Mesothelial cell of epicardium (in vitro differentiated cells): ENCODE measurements around the gene NLRC5. TPM values are rescaled to one million over a fixed set of nuclear protein-coding genes. Genes with fewer than 3 reads are reported as not detected.
A peak's percentile ranks its signal among the peaks of the same experiment; 100 is the strongest.
"Not testable (repeated sequence)": the region's sequence is repeated elsewhere in the genome, so short reads cannot be mapped to it uniquely, and the experiment has no call there.

ENCODE experiments used
- DNase-seq, 2 experiments: peaks; one replicate each; pipeline ENCODE4 v3.0.0; 2021; ENCODE audit warnings: low spot score in 2 of 2; ENCODE audit not compliant: unreplicated experiment in 2 of 2
- H3K27ac Mint-ChIP-seq: 2 replicates; pipeline ENCODE4 v1.8.0; 2021; ENCODE audit warnings: mixed read lengths
- H3K27me3 Mint-ChIP-seq: 2 replicates; pipeline ENCODE4 v1.8.0; 2021; ENCODE audit warnings: low read depth, mixed read lengths
- H3K36me3 Mint-ChIP-seq: 2 replicates; pipeline ENCODE4 v1.8.0; 2021; ENCODE audit warnings: mixed read lengths
- H3K4me1 Mint-ChIP-seq: 2 replicates; pipeline ENCODE4 v1.8.0; 2021; ENCODE audit warnings: mixed read lengths
- H3K4me3 Mint-ChIP-seq: 2 replicates; pipeline ENCODE4 v1.8.0; 2021; ENCODE audit warnings: mild to moderate bottlenecking, moderate library complexity, mixed read lengths
- H3K9me3 Mint-ChIP-seq: 2 replicates; pipeline ENCODE4 v1.8.0; 2021; ENCODE audit warnings: mixed read lengths
- CTCF ChIP-seq: fragments of 200-600 bp; sonication (generic); IDR thresholded peaks from one replicate; pipeline ENCODE4 v1.5.0; 2021; ENCODE audit warnings: antibody characterized with exemption; ENCODE audit not compliant: unreplicated experiment
- total RNA-seq: library from RNA; stranded (reverse); gene quantifications from 3 replicates; pipeline ENCODE4 v1.2.1, GENCODE V29; 2021

NLRC5 gene
- total RNA-seq, 1 donor from 2014 or later: 3.7 TPM

GRCh38 chr16:56989988-56990387 lies 631 bp downstream of the NLRC5 start:
- H3K27ac Mint-ChIP-seq: no peak overlapping the region
- H3K27me3 Mint-ChIP-seq: peaks cover 74% of the 10 kb centered on the region
- H3K4me3 Mint-ChIP-seq: peak overlapping the region; percentile 87
- no peak for TF ChIP-seq CTCF
- H3K36me3 Mint-ChIP-seq: no peaks in the 10 kb centered on the region
- DNase-seq: no peak
- no peaks in the 10 kb centered on the region for H3K9me3 Mint-ChIP-seq
- H3K4me1 Mint-ChIP-seq: peaks cover 8% of the 10 kb centered on the region

GRCh38 chr16:56990407-56991286 lies 1.3 kb downstream of the NLRC5 start:
- no peaks in the 10 kb centered on the region for H3K9me3 Mint-ChIP-seq
- H3K36me3 Mint-ChIP-seq: no peaks in the 10 kb centered on the region
- no peak overlapping the region for H3K4me3 Mint-ChIP-seq
- H3K4me1 Mint-ChIP-seq: peaks cover 8% of the 10 kb centered on the region
- no peak for TF ChIP-seq CTCF
- H3K27me3 Mint-ChIP-seq: peaks cover 81% of the 10 kb centered on the region
- no peak for DNase-seq
- no peak overlapping the region for H3K27ac Mint-ChIP-seq

GRCh38 chr16:56992431-56992830 lies 3.1 kb downstream of the NLRC5 start:
- not testable (repeated sequence) for H3K4me1 Mint-ChIP-seq, H3K36me3 Mint-ChIP-seq, H3K4me3 Mint-ChIP-seq, H3K9me3 Mint-ChIP-seq, DNase-seq, H3K27ac Mint-ChIP-seq
- peaks cover 86% of the 10 kb centered on the region for H3K27me3 Mint-ChIP-seq

GRCh38 chr16:56993204-56993603 lies 3.8 kb downstream of the NLRC5 start:
- DNase-seq: no peak
- Mint-ChIP-seq H3K27ac (no peak overlapping the region), H3K4me3 (no peak overlapping the region), H3K36me3 (no peaks in the 10 kb centered on the region), H3K27me3 (peaks cover 79% of the 10 kb centered on the region), H3K4me1 (peaks cover 8% of the 10 kb centered on the region), H3K9me3 (no peaks in the 10 kb centered on the region)
- no peak for TF ChIP-seq CTCF

- Mint-ChIP-seq H3K27ac (no peak overlapping the region), H3K36me3 (no peaks in the 10 kb centered on the region), H3K4me1 (peaks cover 7% of the 10 kb centered on the region), H3K4me3 (no peak overlapping the region), H3K27me3 (peaks cover 68% of the 10 kb centered on the region), H3K9me3 (no peaks in the 10 kb centered on the region)
- TF ChIP-seq CTCF: no peak
- no peak for DNase-seq
Observed at GRCh38 chr16:56994311-56994710, 5.0 kb downstream of the NLRC5 start.

GRCh38 chr16:56995136-56995805 lies 5.9 kb downstream of the NLRC5 start:
- no peaks in the 10 kb centered on the region for H3K9me3 Mint-ChIP-seq
- no peak for DNase-seq
- H3K27ac Mint-ChIP-seq: no peak overlapping the region
- H3K27me3 Mint-ChIP-seq: peaks cover 58% of the 10 kb centered on the region
- no peaks in the 10 kb centered on the region for H3K36me3 Mint-ChIP-seq
- no peaks in the 10 kb centered on the region for H3K4me1 Mint-ChIP-seq
- no peak overlapping the region for H3K4me3 Mint-ChIP-seq
- no peak for TF ChIP-seq CTCF
